ENCODE data around the gene GALT.

DNA sequence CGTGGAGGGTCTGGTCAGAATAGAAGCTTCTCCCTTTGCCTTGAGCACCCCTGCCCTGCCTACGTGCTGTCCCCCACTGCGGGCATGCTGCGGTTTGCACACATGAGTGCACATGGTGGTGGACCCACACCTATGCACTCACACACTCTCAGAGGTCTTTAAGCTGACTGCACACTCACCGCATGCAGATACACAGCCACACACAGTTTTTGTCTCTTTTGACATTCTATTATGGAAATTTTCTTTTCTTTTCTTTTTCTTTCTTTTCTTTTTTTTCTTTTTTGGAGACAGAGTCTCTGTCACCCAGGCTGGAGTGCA is 17.0 kb upstream of the GALT start:
- TF ChIP-seq, protein P1, sequence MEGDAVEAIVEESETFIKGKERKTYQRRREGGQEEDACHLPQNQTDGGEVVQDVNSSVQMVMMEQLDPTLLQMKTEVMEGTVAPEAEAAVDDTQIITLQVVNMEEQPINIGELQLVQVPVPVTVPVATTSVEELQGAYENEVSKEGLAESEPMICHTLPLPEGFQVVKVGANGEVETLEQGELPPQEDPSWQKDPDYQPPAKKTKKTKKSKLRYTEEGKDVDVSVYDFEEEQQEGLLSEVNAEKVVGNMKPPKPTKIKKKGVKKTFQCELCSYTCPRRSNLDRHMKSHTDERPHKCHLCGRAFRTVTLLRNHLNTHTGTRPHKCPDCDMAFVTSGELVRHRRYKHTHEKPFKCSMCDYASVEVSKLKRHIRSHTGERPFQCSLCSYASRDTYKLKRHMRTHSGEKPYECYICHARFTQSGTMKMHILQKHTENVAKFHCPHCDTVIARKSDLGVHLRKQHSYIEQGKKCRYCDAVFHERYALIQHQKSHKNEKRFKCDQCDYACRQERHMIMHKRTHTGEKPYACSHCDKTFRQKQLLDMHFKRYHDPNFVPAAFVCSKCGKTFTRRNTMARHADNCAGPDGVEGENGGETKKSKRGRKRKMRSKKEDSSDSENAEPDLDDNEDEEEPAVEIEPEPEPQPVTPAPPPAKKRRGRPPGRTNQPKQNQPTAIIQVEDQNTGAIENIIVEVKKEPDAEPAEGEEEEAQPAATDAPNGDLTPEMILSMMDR (IDR thresholded peaks at IDR 0.05): no peak
- no peak for TF ChIP-seq POLR2AphosphoS5 (IDR thresholded peaks at IDR 0.05)

All from breast epithelium (tissue), 3 donors.